ENCODE measurements around the gene GASK1B. TPM values are rescaled to one million over a fixed set of nuclear protein-coding genes. Genes with fewer than 3 reads are reported as not detected.

Gene GASK1B
- total and polyA plus RNA-seq, 11 donors: 10.0 to 108 (median 66.1) TPM

GRCh38 chr4:158169506-158169905 is 3.3 kb downstream of the GASK1B start:
- intact Hi-C loops (cut with DNase I): loop anchor here in 2 of 10 donors (5.0 kb wide), 2 partner anchors 37 to 47 kb away; no protein-coding TSS in a partner anchor
- Histone ChIP-seq H3K36me3 (peaks cover 0 to 4% (median 0%) of the 10 kb centered on the region in 9 donors), H3K9me3 (no peaks in the 10 kb centered on the region), H3K4me1 (peaks cover 3 to 68% (median 44%) of the 10 kb centered on the region in 12 donors), H3K4me3 (peak overlapping the region; percentile 30 to 73 (median 67)), H3K27ac (peak overlapping the region; percentile 82 to 93 (median 88)), H3K27me3 (no peaks in the 10 kb centered on the region)
- TF ChIP-seq POLR2A (IDR thresholded peaks at IDR 0.05): no peak
- no peak for TF ChIP-seq CTCF (IDR thresholded peaks at IDR 0.05)
- ATAC-seq: peak in 1 of 4 donors; percentile 3
- WGBS, 4 donors: 8 to 12% (median 11%) methylated on average over 3 of the region's 3 CpGs
- DNase-seq: no peak

- no peak for ATAC-seq
These were observed 4.2 kb downstream of the GASK1B start for GRCh38 chr4:158168606-158169005.

GRCh38 chr4:158166701-158167100 is 6.1 kb downstream of the GASK1B start:
- no peak for ATAC-seq

More at GRCh38 chr4:158168606-158169005, 4.2 kb downstream of the GASK1B start:
- WGBS, 4 donors: 36 to 40% (median 37%) methylated on average over 5 of the region's 5 CpGs
- intact Hi-C loops (cut with DNase I): loop anchor here in 2 of 10 donors (5.0 kb wide), 2 partner anchors 36 to 46 kb away; no protein-coding TSS in a partner anchor
- Histone ChIP-seq H3K4me3 (peak overlapping the region; percentile 30 to 73 (median 67)), H3K27ac (peak overlapping the region; percentile 82 to 93 (median 88)), H3K9me3 (no peaks in the 10 kb centered on the region), H3K4me1 (peaks cover 3 to 68% (median 41%) of the 10 kb centered on the region in 12 donors), H3K27me3 (no peaks in the 10 kb centered on the region), H3K36me3 (peaks cover 0 to 4% (median 0%) of the 10 kb centered on the region in 9 donors)
- no peak for DNase-seq
- TF ChIP-seq CTCF (IDR thresholded peaks at IDR 0.05) (no peak), POLR2A (IDR thresholded peaks at IDR 0.05) (no peak)

More at GRCh38 chr4:158166701-158167100, 6.1 kb downstream of the GASK1B start:
- no peaks in the 10 kb centered on the region for H3K9me3 ChIP-seq
- TF ChIP-seq CTCF (IDR thresholded peaks at IDR 0.05): peak in 4 of 12 donors; percentile 11 to 28 (median 16)
- no peak for TF ChIP-seq POLR2A (IDR thresholded peaks at IDR 0.05)
- WGBS, 4 donors: 17 to 28% (median 20%) methylated on average over 2 of the region's 2 CpGs
- DNase-seq: no peak
- peak overlapping the region in 9 of 12 donors; percentile 57 to 73 (median 69) for H3K4me3 ChIP-seq
- intact Hi-C loops (cut with DNase I): loop anchor here in 2 of 10 donors (5.0 kb wide), 2 partner anchors 34 to 44 kb away; no protein-coding TSS in a partner anchor
- H3K36me3 ChIP-seq: peaks cover 0 to 4% (median 0%) of the 10 kb centered on the region in 9 donors
- peak overlapping the region; percentile 7 to 93 (median 86) for H3K27ac ChIP-seq
- H3K4me1 ChIP-seq: peaks cover 10 to 77% (median 52%) of the 10 kb centered on the region in 12 donors
- H3K27me3 ChIP-seq: no peaks in the 10 kb centered on the region

Measured in heart left ventricle (tissue), 16 donors.